HT-29 (cell line): Measurements from ENCODE around the gene UNC45B. TPM values are rescaled to one million over a fixed set of nuclear protein-coding genes. Genes with fewer than 3 reads are reported as not detected.
"Not testable (repeated sequence)": the region's sequence is repeated elsewhere in the genome, so short reads cannot be mapped to it uniquely, and the experiment has no call there.

Source experiments
- DNase-seq: peaks from one replicate; pipeline ENCODE4 v3.0.0-alpha.2; 2015; ENCODE audit warnings: low spot score
- total RNA-seq: library from RNA; depleted of rRNA; stranded (reverse); fragments of >200 nt; shearing (Covaris generic); gene quantifications from 2 replicates; pipeline ENCODE4 v1.2.3, GENCODE V29; 2014; rRNA removed

The UNC45B gene
- not detected in 2 replicates for total RNA-seq

- DNase-seq: no peak
Observed at GRCh38 chr17:35147375-35147905, at the start of gene UNC45B. UNC45B (plus strand) TSS chr17:35147817; CDS start chr17:35148264, 447 bp downstream.

GRCh38 chr17:35099908-35100307 lies 47.7 kb upstream of the UNC45B start:
- DNase-seq: no peak

- DNase-seq: no peak
Observed at GRCh38 chr17:35101036-35101435, 46.6 kb upstream of the UNC45B start.

GRCh38 chr17:35101725-35102124 lies 45.9 kb upstream of the UNC45B start:
- no peak for DNase-seq

- no peak for DNase-seq
Observed at GRCh38 chr17:35103271-35103670, 44.3 kb upstream of the UNC45B start.

- no peak for DNase-seq
Observed at GRCh38 chr17:35104844-35105450, 42.7 kb upstream of the UNC45B start.

- DNase-seq: not testable (repeated sequence)
Observed at GRCh38 chr17:35110791-35111190, 36.8 kb upstream of the UNC45B start.

- DNase-seq: no peak
Observed at GRCh38 chr17:35116845-35117244, 30.8 kb upstream of the UNC45B start.

GRCh38 chr17:35117984-35118383 lies 29.6 kb upstream of the UNC45B start:
- peak; percentile 54 for DNase-seq

- DNase-seq: peak; percentile 95
Observed at GRCh38 chr17:35119370-35120165, 28.0 kb upstream of the UNC45B start, which contains the start of gene RAD51D. RAD51D (minus strand) TSS chr17:35119860; CDS start chr17:35119613, 247 bp downstream.

- no peak for DNase-seq
Observed at GRCh38 chr17:35121315-35121714, 26.3 kb upstream of the UNC45B start, which contains the start of gene FNDC8. FNDC8 (plus strand) TSS chr17:35121615; CDS start chr17:35121694, 79 bp downstream.

GRCh38 chr17:35127751-35128514 lies 19.7 kb upstream of the UNC45B start:
- DNase-seq: no peak

GRCh38 chr17:35129154-35129972 lies 18.3 kb upstream of the UNC45B start:
- no peak for DNase-seq

GRCh38 chr17:35129973-35130351 lies 17.7 kb upstream of the UNC45B start:
- no peak for DNase-seq

GRCh38 chr17:35130392-35130791 lies 17.2 kb upstream of the UNC45B start:
- no peak for DNase-seq

- no peak for DNase-seq
Observed at GRCh38 chr17:35132099-35132498, 15.5 kb upstream of the UNC45B start.

GRCh38 chr17:35132816-35133550 lies 14.6 kb upstream of the UNC45B start:
- no peak for DNase-seq

GRCh38 chr17:35135322-35135721 lies 12.3 kb upstream of the UNC45B start:
- no peak for DNase-seq

- no peak for DNase-seq
Observed at GRCh38 chr17:35138218-35138617, 9.4 kb upstream of the UNC45B start.
